HL-60 (cell line): ENCODE results near the gene CHST3.

Experiments used
- DNase-seq, 2 experiments: peaks; one replicate each; pipeline ENCODE4 v3.0.0-alpha.2; 2010 to 2020; ENCODE audit warnings: low read depth in 1 of 2, low spot score in 1 of 2
- H3K27ac ChIP-seq: fragments of 250-450 bp; sonication (Bioruptor Pico); replicated peaks from 2 replicates; pipeline ENCODE4 v1.5.1; 2020; ENCODE audit warnings: mild to moderate bottlenecking, moderate library complexity
- H3K27me3 ChIP-seq: fragments of 250-450 bp; sonication (Bioruptor Pico); 2 replicates; pipeline ENCODE4 v1.5.1; 2021; ENCODE audit warnings: mild to moderate bottlenecking, moderate library complexity; ENCODE audit not compliant: insufficient read depth, poor library complexity, severe bottlenecking
- H3K4me3 ChIP-seq: replicated peaks from 2 replicates; pipeline ENCODE4 v1.5.1; 2011; ENCODE audit warnings: mild to moderate bottlenecking, control low read depth, low read length; ENCODE audit not compliant: insufficient read depth
- CTCF ChIP-seq: IDR thresholded peaks from one replicate; pipeline ENCODE4 v1.5.1; 2011; ENCODE audit warnings: low read length, control low read depth, inconsistent platforms; ENCODE audit not compliant: insufficient read depth
- GABPA ChIP-seq: IDR thresholded peaks from 2 replicates; pipeline ENCODE4 v1.6.1; 2012; ENCODE audit warnings: low read depth
- POLR2AphosphoS5 ChIP-seq: IDR thresholded peaks from 2 replicates; pipeline ENCODE4 v1.6.1; 2012; ENCODE audit warnings: low read depth
- REST ChIP-seq: IDR thresholded peaks from 2 replicates; pipeline ENCODE4 v1.6.1; 2012; ENCODE audit warnings: low read depth; ENCODE audit not compliant: insufficient replicate concordance
- SPI1 ChIP-seq: IDR thresholded peaks from 2 replicates; pipeline ENCODE4 v1.6.1; 2012; ENCODE audit warnings: low read depth, mild to moderate bottlenecking, borderline replicate concordance

Gene CHST3

GRCh38 chr10:72038458-72039001 lies 74.3 kb downstream of the CHST3 start:
- DNase-seq, result no peak
- Histone ChIP-seq H3K4me3 (no peak overlapping the region), H3K27ac (no peak overlapping the region), H3K27me3 (no peaks in the 10 kb centered on the region)
- TF ChIP-seq SPI1 (no peak), REST (no peak), CTCF (no peak), GABPA (no peak), POLR2AphosphoS5 (no peak)

- DNase-seq, result peak; percentile 1 to 18
Observed at GRCh38 chr10:72039377-72039776, 75.2 kb downstream of the CHST3 start.

GRCh38 chr10:72041491-72041890 lies 77.3 kb downstream of the CHST3 start:
- Histone ChIP-seq H3K27me3 (no peaks in the 10 kb centered on the region), H3K27ac (no peak overlapping the region), H3K4me3 (no peak overlapping the region)
- TF ChIP-seq GABPA (no peak), SPI1 (no peak), CTCF (no peak), REST (no peak), POLR2AphosphoS5 (no peak)
- DNase-seq, result no peak

More at GRCh38 chr10:72039377-72039776, 75.2 kb downstream of the CHST3 start:
- TF ChIP-seq POLR2AphosphoS5, result no peak
- TF ChIP-seq REST, result no peak
- no peaks in the 10 kb centered on the region for H3K27me3 ChIP-seq
- H3K27ac ChIP-seq, result no peak overlapping the region
- no peak overlapping the region for H3K4me3 ChIP-seq
